Nephron (organoid): ENCODE measurements around the gene OR10J4.
A peak's percentile ranks its signal among the peaks of the same experiment; 100 is the strongest.

ENCODE experiments used
- H3K27ac Mint-ChIP-seq, 3 experiments: 2 replicates each; pipeline ENCODE4 v1.8.0; 2020; ENCODE audit warnings: mixed read lengths in 3 of 3, mild to moderate bottlenecking in 2 of 3, moderate library complexity in 1 of 3
- H3K27me3 Mint-ChIP-seq: 2 replicates; pipeline ENCODE4 v1.8.0; 2021; ENCODE audit warnings: low read depth, mild to moderate bottlenecking, moderate library complexity, mixed read lengths
- H3K36me3 Mint-ChIP-seq: 2 replicates; pipeline ENCODE4 v1.8.0; 2020; ENCODE audit warnings: low read depth, mixed read lengths
- H3K4me1 Mint-ChIP-seq: 2 replicates; pipeline ENCODE4 v1.8.0; 2020; ENCODE audit warnings: mixed read lengths
- H3K4me3 Mint-ChIP-seq, 3 experiments: 2 replicates each; pipeline ENCODE4 v1.8.0; 2020; ENCODE audit warnings: mild to moderate bottlenecking in 3 of 3, mixed read lengths in 3 of 3, moderate library complexity in 2 of 3
- H3K9me3 Mint-ChIP-seq: 2 replicates; pipeline ENCODE4 v1.8.0; 2020; ENCODE audit warnings: mixed read lengths
- CTCF ChIP-seq, 3 experiments: fragments of 200-600 bp; sonication (generic); IDR thresholded peaks; one replicate each; pipeline ENCODE4 v1.5.0; 2021; ENCODE audit warnings: antibody characterized with exemption in 3 of 3; ENCODE audit not compliant: unreplicated experiment in 3 of 3

The OR10J4 gene

DNA sequence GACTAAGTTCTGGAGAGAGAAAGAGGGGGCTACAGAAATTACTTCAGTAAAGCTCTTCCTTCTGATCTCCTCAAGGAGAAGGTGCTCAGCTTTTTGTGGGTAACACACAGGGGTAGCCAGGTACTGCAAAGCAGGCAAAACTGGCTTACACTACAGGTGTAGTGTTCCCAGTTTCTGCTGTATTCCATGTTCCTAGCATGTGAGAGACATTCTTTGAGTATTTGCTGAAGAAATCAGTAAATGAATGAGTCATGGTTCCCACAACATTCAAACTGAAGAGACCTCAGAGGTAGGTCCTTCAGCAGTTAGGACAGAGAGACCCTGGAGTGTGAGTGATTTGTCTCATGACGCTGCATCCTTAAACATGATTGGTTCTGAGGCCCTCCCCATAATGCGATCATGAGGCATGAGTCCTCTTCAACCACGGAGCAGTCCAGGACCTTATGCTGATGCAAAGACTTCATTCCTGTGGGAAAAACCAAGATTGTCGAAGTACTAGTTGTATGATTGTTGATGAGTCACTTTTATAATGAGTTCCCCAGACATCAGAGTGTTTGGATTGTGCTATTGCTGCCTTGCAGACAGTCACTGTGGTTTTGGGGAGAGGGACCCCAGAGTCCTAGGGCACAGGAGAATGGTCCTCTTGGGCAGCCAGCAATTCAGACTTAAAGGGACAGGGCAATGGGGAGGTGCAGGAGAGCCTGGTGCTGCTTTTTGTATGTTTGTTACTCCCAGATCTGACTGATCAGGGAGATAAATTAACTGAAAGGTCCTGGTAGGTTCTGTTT, 2.7 kb upstream of the OR10J4 start:
- Mint-ChIP-seq H3K27me3 (peaks cover 4% of the 10 kb centered on the region), H3K9me3 (no peaks in the 10 kb centered on the region), H3K4me1 (no peaks in the 10 kb centered on the region), H3K4me3 (no peak overlapping the region), H3K36me3 (no peaks in the 10 kb centered on the region), H3K27ac (peak overlapping the region in 1 of 3 experiments; percentile 59)
- no peak for TF ChIP-seq CTCF (IDR thresholded peaks at IDR 0.05; ENCODE audit: unreplicated experiment in 3 of 3)

DNA sequence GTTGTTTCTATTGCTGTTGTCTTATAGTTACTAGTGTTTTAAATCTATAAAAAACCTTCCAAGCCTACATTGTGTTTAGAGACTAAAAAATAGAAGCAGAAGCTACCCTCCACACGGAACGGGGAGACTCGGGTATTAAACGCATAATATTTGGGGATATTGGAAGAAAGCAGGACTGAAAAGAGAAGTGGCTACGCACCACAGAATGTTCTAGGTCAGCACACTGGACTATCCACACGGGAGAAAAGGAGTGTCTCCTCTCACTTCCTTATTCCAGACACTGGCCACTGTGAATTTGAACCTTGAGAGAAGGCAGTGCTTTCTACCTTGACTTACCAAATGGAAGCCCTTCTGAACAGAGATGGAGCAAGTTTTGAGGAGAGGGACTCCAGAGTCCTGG, 1.0 kb upstream of the OR10J4 start:
- Mint-ChIP-seq H3K27ac (no peak overlapping the region), H3K9me3 (no peaks in the 10 kb centered on the region), H3K36me3 (no peaks in the 10 kb centered on the region), H3K27me3 (peaks cover 4% of the 10 kb centered on the region), H3K4me1 (no peaks in the 10 kb centered on the region), H3K4me3 (no peak overlapping the region)
- TF ChIP-seq CTCF (IDR thresholded peaks at IDR 0.05; ENCODE audit: unreplicated experiment in 3 of 3) = no peak

DNA sequence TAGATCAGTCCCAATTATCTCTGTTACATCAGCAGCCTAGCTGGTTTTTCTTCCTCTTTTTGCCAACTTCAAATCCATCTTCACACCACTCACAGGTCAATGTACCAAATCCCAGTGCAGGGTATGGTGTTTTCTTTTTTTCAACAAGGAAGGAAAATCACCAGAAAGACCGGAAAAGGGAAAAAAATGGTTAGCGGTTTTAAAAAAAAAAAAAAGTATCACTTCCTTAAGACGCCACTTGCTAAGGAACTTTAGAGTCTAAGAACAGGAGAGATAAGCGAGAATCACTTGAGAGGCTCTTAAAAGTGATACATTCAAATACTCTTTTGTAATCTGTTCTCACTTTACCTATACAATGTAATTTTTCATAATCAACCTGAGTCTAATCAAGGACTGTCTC, 4.5 kb downstream of the OR10J4 start:
- peaks cover 3% of the 10 kb centered on the region for H3K27me3 Mint-ChIP-seq
- no peaks in the 10 kb centered on the region for H3K9me3 Mint-ChIP-seq
- H3K4me1 Mint-ChIP-seq = no peaks in the 10 kb centered on the region
- no peaks in the 10 kb centered on the region for H3K36me3 Mint-ChIP-seq
- no peak overlapping the region for H3K27ac Mint-ChIP-seq
- no peak overlapping the region for H3K4me3 Mint-ChIP-seq
- TF ChIP-seq CTCF (IDR thresholded peaks at IDR 0.05; ENCODE audit: unreplicated experiment in 3 of 3) = no peak

- no peak for TF ChIP-seq CTCF (IDR thresholded peaks at IDR 0.05; ENCODE audit: unreplicated experiment in 3 of 3)
- Mint-ChIP-seq H3K9me3 (no peaks in the 10 kb centered on the region), H3K4me3 (no peak within 1 kb of the TSS), H3K27ac (no peak within 1 kb of the TSS), H3K27me3 (peaks cover 3% of the 10 kb centered on the region), H3K4me1 (no peaks in the 10 kb centered on the region), H3K36me3 (no peaks in the 10 kb centered on the region)
These were observed 7.4 kb downstream of the OR10J4 start, which contains the start of gene OR10J1 for GRCh38 chr1:159439422-159439821. TSS of gene OR10J1 (plus strand) at chr1:159439722. CDS start at chr1:159439792, 70 bp downstream.

GRCh38 chr1:159441360-159441759, 9.4 kb downstream of the OR10J4 start:
- Mint-ChIP-seq H3K36me3 (no peaks in the 10 kb centered on the region), H3K27me3 (peaks cover 3% of the 10 kb centered on the region), H3K27ac (peak overlapping the region in 1 of 3 experiments; percentile 4), H3K4me3 (no peak overlapping the region), H3K4me1 (no peaks in the 10 kb centered on the region), H3K9me3 (no peaks in the 10 kb centered on the region)
- no peak for TF ChIP-seq CTCF (IDR thresholded peaks at IDR 0.05; ENCODE audit: unreplicated experiment in 3 of 3)

GRCh38 chr1:159442428-159442827, 10.4 kb downstream of the OR10J4 start:
- TF ChIP-seq CTCF (IDR thresholded peaks at IDR 0.05; ENCODE audit: unreplicated experiment in 3 of 3) = no peak

More at GRCh38 chr1:159442428-159442827, 10.4 kb downstream of the OR10J4 start:
- Mint-ChIP-seq H3K4me3 (no peak overlapping the region), H3K27ac (no peak overlapping the region), H3K4me1 (no peaks in the 10 kb centered on the region), H3K9me3 (peaks cover 4% of the 10 kb centered on the region), H3K36me3 (no peaks in the 10 kb centered on the region), H3K27me3 (peaks cover 3% of the 10 kb centered on the region)
